Activated naive CD8-positive, alpha-beta T cell treated with anti-CD3 and anti-CD28 coated beads, Interleukin-2, amount 10 ng/mL, durations not matched to agents 7 days and 5 days (primary cell): ENCODE data around the gene RGS11. TPM values are rescaled to one million over a fixed set of nuclear protein-coding genes. Genes with fewer than 3 reads are reported as not detected.

ENCODE experiments used
- ATAC-seq: fragments of 150-1000 bp; cut with Tn5 transposase; one replicate; pipeline ENCODE4 v1.10.0; 2021; ENCODE audit warnings: low read depth, moderate library complexity
- POLR2A ChIA-PET: fragments of 350-600 bp; sonication (Branson Sonifier 250); formaldehyde crosslinking; loops from one replicate; lab custom pipeline; 2021; ENCODE audit warnings: antibody characterized with exemption; lab: Charles Lee
- DNase-seq: peaks from one replicate; pipeline ENCODE4 v3.0.0; 2021
- H3K27ac Mint-ChIP-seq: one replicate; pipeline ENCODE4 v1.8.0; 2022; ENCODE audit warnings: mild to moderate bottlenecking, mixed read lengths
- H3K27me3 Mint-ChIP-seq: one replicate; pipeline ENCODE4 v1.8.0; 2022; ENCODE audit warnings: mild to moderate bottlenecking, moderate library complexity, mixed read lengths
- H3K36me3 Mint-ChIP-seq: one replicate; pipeline ENCODE4 v1.8.0; 2021; ENCODE audit warnings: mild to moderate bottlenecking, mixed read lengths
- H3K4me1 Mint-ChIP-seq: one replicate; pipeline ENCODE4 v1.8.0; 2021; ENCODE audit warnings: mixed read lengths
- H3K4me3 Mint-ChIP-seq: one replicate; pipeline ENCODE4 v1.8.0; 2022; ENCODE audit warnings: mild to moderate bottlenecking, moderate library complexity, mixed read lengths
- H3K9me3 Mint-ChIP-seq: one replicate; pipeline ENCODE4 v1.8.0; 2021; ENCODE audit warnings: mixed read lengths
- total RNA-seq, 2 experiments: library from RNA; stranded (reverse); gene quantifications; one replicate each; pipeline ENCODE4 v1.2.3, GENCODE V29; 2021

The RGS11 gene
- total RNA-seq, 2 experiments from 2014 or later = not detected

GRCh38 chr16:280991-281659, 5.4 kb upstream of the RGS11 start:
- ATAC-seq = no peak
- Mint-ChIP-seq H3K4me1 (peaks cover 4% of the 10 kb centered on the region), H3K4me3 (no peak overlapping the region), H3K27me3 (peaks cover 28% of the 10 kb centered on the region), H3K9me3 (no peaks in the 10 kb centered on the region), H3K27ac (no peak overlapping the region), H3K36me3 (no peaks in the 10 kb centered on the region)
- POLR2A ChIA-PET = no interaction called here
- no peak for DNase-seq

DNA sequence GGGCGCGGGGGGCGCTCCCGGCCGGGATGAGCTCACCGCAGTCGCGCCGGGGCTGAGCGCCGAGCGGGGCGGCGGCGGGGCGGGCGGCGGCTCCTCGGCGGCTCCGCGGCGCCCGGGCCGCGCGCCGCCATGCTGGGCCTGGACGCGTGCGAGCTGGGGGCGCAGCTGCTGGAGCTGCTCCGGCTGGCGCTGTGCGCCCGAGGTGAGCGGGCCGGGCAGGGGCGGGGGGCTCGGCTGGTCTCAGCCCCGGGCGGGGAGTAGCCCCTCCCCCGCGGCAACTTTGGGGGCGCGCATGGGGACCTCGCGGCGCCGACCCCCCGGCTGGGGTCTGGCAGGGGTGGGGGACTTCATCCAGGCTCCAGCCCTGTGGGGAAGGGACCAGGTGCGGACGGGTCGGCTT, 4.8 kb upstream of the RGS11 start, which contains the start of gene ARHGDIG:
Gene ARHGDIG, plus strand, starts transcription at position 40 of the 400 bp plus-strand sequence. Its CDS starts 90 bp downstream, at position 130.
- no peaks in the 10 kb centered on the region for H3K9me3 Mint-ChIP-seq
- ATAC-seq (no peak), DNase-seq (no peak)
- peaks cover 29% of the 10 kb centered on the region for H3K27me3 Mint-ChIP-seq
- H3K27ac Mint-ChIP-seq = no peak within 1 kb of the TSS
- H3K4me1 Mint-ChIP-seq = peaks cover 5% of the 10 kb centered on the region
- no peaks in the 10 kb centered on the region for H3K36me3 Mint-ChIP-seq
- POLR2A ChIA-PET = no interaction called here
- no peak within 1 kb of the TSS for H3K4me3 Mint-ChIP-seq

DNA sequence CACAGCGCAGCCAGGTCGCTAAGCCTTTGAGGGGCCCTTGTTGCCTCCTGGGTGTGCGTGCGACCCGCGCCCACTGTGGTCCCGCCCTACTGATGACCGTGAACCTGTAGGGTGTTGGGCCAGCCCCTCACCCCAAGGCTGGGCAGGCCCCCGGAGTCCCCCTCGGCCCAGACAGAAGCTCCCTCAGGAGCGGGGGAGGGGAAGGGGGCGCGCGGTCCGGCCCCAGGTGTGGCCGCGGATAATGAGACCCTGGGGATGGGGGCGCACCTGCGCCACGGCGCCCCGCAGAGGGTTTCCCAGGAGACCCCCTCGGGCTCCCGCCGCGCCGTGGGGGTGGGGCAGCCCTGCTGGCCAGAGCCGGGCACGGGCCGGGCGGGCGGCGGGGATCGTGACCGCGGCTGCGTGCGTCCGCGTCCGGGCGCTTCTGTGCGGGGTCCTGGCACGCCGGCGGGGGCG, 4.3 kb upstream of the RGS11 start:
- Mint-ChIP-seq H3K27me3 (peaks cover 32% of the 10 kb centered on the region), H3K9me3 (no peaks in the 10 kb centered on the region), H3K27ac (no peak overlapping the region), H3K36me3 (no peaks in the 10 kb centered on the region), H3K4me1 (peaks cover 5% of the 10 kb centered on the region), H3K4me3 (no peak overlapping the region)
- DNase-seq (no peak), ATAC-seq (no peak)
- POLR2A ChIA-PET = no interaction called here

DNA sequence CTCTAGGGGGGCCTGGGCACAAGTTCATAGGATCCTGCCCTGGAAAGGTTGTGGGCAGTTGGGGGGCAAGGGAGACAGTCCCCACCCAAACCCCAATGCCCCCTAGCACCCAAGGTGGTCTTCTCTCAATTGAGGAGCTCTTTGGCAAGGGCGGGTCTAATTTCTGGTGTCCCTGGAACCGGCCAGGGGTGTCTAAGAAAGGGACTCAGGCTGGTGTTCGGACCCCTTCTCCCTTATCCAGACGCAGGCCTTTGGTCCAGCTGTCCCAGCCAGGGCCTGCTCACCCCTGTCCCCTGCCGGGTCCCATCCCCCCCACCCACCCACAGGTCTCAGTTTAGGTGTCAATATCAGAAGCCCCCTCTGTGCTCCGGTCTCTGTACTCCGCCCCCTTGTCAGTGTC, 3.8 kb upstream of the RGS11 start:
- no peaks in the 10 kb centered on the region for H3K9me3 Mint-ChIP-seq
- POLR2A ChIA-PET = no interaction called here
- no peaks in the 10 kb centered on the region for H3K36me3 Mint-ChIP-seq
- H3K27me3 Mint-ChIP-seq = peaks cover 33% of the 10 kb centered on the region
- DNase-seq (no peak), ATAC-seq (no peak)
- H3K27ac Mint-ChIP-seq = no peak overlapping the region
- H3K4me1 Mint-ChIP-seq = peaks cover 5% of the 10 kb centered on the region
- H3K4me3 Mint-ChIP-seq = no peak overlapping the region

DNA sequence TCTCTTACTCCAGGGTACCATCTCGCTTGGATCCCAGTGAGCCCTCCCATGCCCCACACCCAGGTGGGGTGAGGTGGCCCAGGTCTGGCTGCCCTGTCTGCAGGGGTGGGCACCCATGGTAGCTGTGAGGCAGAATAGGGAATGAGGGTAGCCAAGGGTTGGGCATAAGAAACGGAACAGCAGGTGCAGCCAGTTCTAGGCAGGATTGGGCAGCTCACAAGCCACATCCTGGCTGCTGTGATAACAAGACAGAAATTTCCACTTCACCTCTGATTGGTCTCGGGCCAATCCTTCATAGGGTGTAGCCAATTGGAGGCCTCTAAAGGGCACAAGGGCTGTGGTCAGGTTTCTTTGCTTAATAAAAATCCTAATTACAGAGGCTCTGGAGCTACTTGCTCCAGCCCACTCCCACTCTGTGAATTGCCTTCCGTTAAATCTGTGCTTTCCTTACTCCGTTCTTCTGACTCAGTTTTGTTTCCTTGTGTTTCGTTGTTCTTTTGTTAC, 3.2 kb upstream of the RGS11 start:
- Mint-ChIP-seq H3K27ac (no peak overlapping the region), H3K36me3 (no peaks in the 10 kb centered on the region), H3K4me1 (peaks cover 5% of the 10 kb centered on the region), H3K4me3 (no peak overlapping the region), H3K9me3 (no peaks in the 10 kb centered on the region), H3K27me3 (peaks cover 34% of the 10 kb centered on the region)
- DNase-seq (no peak), ATAC-seq (peak; percentile 74)
- POLR2A ChIA-PET = no interaction called here

GRCh38 chr16:276426-277077, 808 bp upstream of the RGS11 start:
- Mint-ChIP-seq H3K4me3 (peak overlapping the region; percentile 49), H3K27me3 (peaks cover 33% of the 10 kb centered on the region), H3K27ac (no peak overlapping the region), H3K36me3 (no peaks in the 10 kb centered on the region), H3K4me1 (peaks cover 5% of the 10 kb centered on the region), H3K9me3 (no peaks in the 10 kb centered on the region)
- POLR2A ChIA-PET = interaction anchor here (0.8 kb wide), 1 partner anchor 41 kb away, joined by 3 read pairs; no protein-coding TSS in a partner anchor
- DNase-seq (no peak), ATAC-seq (no peak)

DNA sequence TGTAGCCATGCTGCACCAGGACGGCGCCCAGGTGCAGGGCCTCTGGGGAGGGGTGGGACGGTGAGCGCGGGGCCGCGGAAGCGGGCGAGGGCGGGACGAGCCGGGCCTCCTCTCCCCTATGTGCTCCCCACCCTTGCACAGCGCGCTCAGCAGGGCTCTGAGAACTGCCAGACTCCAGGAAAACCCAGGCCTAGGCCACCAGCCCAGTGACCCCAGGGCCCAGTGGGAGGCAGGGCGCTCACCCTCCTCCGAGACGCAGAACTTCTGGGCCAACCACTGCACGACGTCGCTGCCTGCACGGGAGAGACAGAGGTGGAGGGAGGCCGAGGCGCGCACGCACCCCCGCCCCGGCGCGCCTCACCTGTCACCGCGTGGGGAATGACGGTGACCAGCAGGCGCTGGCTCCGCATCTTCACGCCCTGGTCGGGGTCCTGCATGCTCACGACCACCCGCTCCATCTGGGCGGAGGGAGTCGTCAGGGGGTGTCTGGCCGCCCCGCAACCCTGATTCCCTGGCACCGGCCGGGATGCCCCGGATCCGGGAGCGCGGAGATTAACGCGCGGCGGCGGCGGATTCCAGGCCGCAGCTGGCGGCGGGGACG, 603 bp downstream of the RGS11 start:
- Mint-ChIP-seq H3K4me3 (peak overlapping the region; percentile 28), H3K9me3 (no peaks in the 10 kb centered on the region), H3K27me3 (peaks cover 30% of the 10 kb centered on the region), H3K27ac (no peak overlapping the region), H3K4me1 (peaks cover 5% of the 10 kb centered on the region), H3K36me3 (no peaks in the 10 kb centered on the region)
- DNase-seq (no peak), ATAC-seq (no peak)
- POLR2A ChIA-PET = no interaction called here

- POLR2A ChIA-PET = no interaction called here
- no peak overlapping the region for H3K4me3 Mint-ChIP-seq
- ATAC-seq (no peak), DNase-seq (no peak)
- H3K27me3 Mint-ChIP-seq = peaks cover 26% of the 10 kb centered on the region
- H3K36me3 Mint-ChIP-seq = no peaks in the 10 kb centered on the region
- H3K9me3 Mint-ChIP-seq = no peaks in the 10 kb centered on the region
- peaks cover 2% of the 10 kb centered on the region for H3K4me1 Mint-ChIP-seq
- H3K27ac Mint-ChIP-seq = no peak overlapping the region
These were observed 2.0 kb downstream of the RGS11 start for GRCh38 chr16:273547-274421.

- Mint-ChIP-seq H3K4me3 (no peak overlapping the region), H3K9me3 (peaks cover under 1% of the 10 kb centered on the region), H3K4me1 (peaks cover 2% of the 10 kb centered on the region), H3K27ac (no peak overlapping the region), H3K36me3 (no peaks in the 10 kb centered on the region), H3K27me3 (peaks cover 21% of the 10 kb centered on the region)
- POLR2A ChIA-PET = no interaction called here
- DNase-seq (no peak), ATAC-seq (no peak)
These were observed 2.9 kb downstream of the RGS11 start for GRCh38 chr16:272633-273546.

- ATAC-seq = no peak
These were observed 5.1 kb downstream of the RGS11 start for GRCh38 chr16:270381-271255.

DNA sequence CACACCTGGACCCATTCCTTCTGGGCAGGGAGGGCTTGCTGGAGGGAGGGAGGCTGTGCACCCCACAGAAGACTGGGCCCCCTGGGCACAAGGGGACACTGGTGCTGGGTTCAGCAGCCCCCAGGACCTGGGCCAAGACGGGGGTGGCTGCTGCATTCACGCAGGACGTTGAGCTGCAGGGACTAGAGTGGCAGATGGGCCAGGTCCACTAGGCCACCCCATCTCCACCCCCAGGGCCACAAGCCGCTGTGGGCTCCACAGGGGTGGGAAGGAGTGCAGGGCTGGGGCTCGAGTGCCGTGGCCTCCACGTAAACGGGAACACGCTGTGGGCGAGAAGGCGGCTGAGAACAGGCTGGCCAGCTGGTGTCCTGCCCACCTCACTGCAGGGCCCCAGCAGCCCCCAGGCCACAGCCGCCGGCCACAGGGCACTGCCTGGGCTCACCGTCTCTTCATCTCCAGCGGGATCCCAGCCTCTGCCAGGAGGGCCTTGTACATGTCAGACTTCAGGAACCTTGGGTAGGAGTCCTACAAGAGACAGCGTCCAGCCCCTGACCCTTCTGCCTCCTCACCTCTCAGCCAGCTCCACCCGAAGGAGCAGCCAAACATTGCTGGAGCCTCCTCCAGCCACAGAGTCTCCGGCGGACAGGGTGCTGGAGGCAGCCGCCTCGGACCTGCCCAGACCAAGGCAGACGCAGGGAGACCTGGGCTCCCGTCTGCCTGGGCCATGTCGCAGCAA, 6.5 kb downstream of the RGS11 start:
- H3K4me3 Mint-ChIP-seq = no peak overlapping the region
- DNase-seq (no peak), ATAC-seq (no peak)
- H3K27me3 Mint-ChIP-seq = no peaks in the 10 kb centered on the region
- H3K27ac Mint-ChIP-seq = no peak overlapping the region
- peaks cover 2% of the 10 kb centered on the region for H3K4me1 Mint-ChIP-seq
- H3K9me3 Mint-ChIP-seq = peaks cover 2% of the 10 kb centered on the region
- POLR2A ChIA-PET = no interaction called here
- no peaks in the 10 kb centered on the region for H3K36me3 Mint-ChIP-seq

More at GRCh38 chr16:270381-271255, 5.1 kb downstream of the RGS11 start:
- Mint-ChIP-seq H3K27me3 (peaks cover 5% of the 10 kb centered on the region), H3K4me3 (no peak overlapping the region), H3K4me1 (peaks cover 2% of the 10 kb centered on the region), H3K9me3 (peaks cover 2% of the 10 kb centered on the region), H3K27ac (no peak overlapping the region), H3K36me3 (no peaks in the 10 kb centered on the region)
- POLR2A ChIA-PET = interaction anchor here (0.6 kb wide), 1 partner anchor 50 kb away, joined by 3 read pairs; no protein-coding TSS in a partner anchor
- DNase-seq = no peak
